Esophagus squamous epithelium (tissue), 5 donors: Measurements from ENCODE around the gene C1QL3. TPM values are rescaled to one million over a fixed set of nuclear protein-coding genes. Genes with fewer than 3 reads are reported as not detected.

Source experiments
- DNase-seq: peaks from one replicate; lab custom pipeline; 2025; lab: John Stamatoyannopoulos, UW
- H3K27ac ChIP-seq, 4 donors: fragments of 200-600 bp; sonication (generic); one replicate each; pipeline ENCODE4 v1.5.1; 2016 to 2019; ENCODE audit warnings: mild to moderate bottlenecking in 1 of 4
- H3K27me3 ChIP-seq, 4 donors: fragments of 200-600 bp; sonication (generic); 1 replicate in 3 of 4; 2 replicates in 1 of 4; pipeline versions ENCODE4 v1.5.1 to v1.6.0; 2017 to 2021; ENCODE audit warnings: antibody characterized with exemption in 1 of 4
- H3K36me3 ChIP-seq, 3 donors: fragments of 200-600 bp; sonication (generic); one replicate each; pipeline ENCODE4 v1.5.1; 2016 to 2019
- H3K4me1 ChIP-seq, 3 donors: fragments of 200-600 bp; sonication (generic); one replicate each; pipeline ENCODE4 v1.5.1; 2017 to 2019
- H3K4me3 ChIP-seq, 4 donors: fragments of 200-600 bp; sonication (generic); 1 replicate in 3 of 4; 2 replicates in 1 of 4; pipeline ENCODE4 v1.5.1; 2016 to 2019; ENCODE audit warnings: mild to moderate bottlenecking in 2 of 4, moderate library complexity in 1 of 4
- H3K9me3 ChIP-seq, 3 donors: fragments of 200-600 bp; sonication (generic); one replicate each; pipeline ENCODE4 v1.5.1; 2016 to 2019
- CTCF ChIP-seq, 6 experiments: fragments of 450-650 bp in 4 of 6; fragments of 200-600 bp in 2 of 6; sonication (generic) in 2 of 6; IDR thresholded peaks; one replicate each; pipeline ENCODE4 v1.5.1; 2016 to 2019; ENCODE audit warnings: antibody characterized with exemption in 6 of 6, mild to moderate bottlenecking in 4 of 6, moderate library complexity in 4 of 6
- POLR2A ChIP-seq, 4 donors: fragments of 450-650 bp; IDR thresholded peaks; one replicate each; pipeline ENCODE4 v1.6.1; 2017; ENCODE audit warnings: antibody characterized with exemption in 4 of 4, mild to moderate bottlenecking in 4 of 4, moderate library complexity in 3 of 4
- WGBS, 2 donors: methylation state at CpG; one replicate each; pipeline ENCODE4 v1.1.5; 2018; 5-methylcytosine and 5-hydroxymethylcytosine counted together
- intact Hi-C: fragments of 100-400 bp; cut with DNase I; formaldehyde crosslinking; loops from one replicate; pipeline ENCODE4 v1.15.0; 2022
- total RNA-seq, 4 donors: library from RNA; depleted of rRNA; stranded (reverse); fragments of >200 nt; gene quantifications; one replicate each; pipeline ENCODE4 v1.1.0, GENCODE V29; 2016
- donor health status: DM: yes; HTN: yes; CAD: no.

The C1QL3 gene
- not detected for total RNA-seq

- Histone ChIP-seq H3K4me1 (peaks cover 6 to 29% (median 22%) of the 10 kb centered on the region in 3 donors), H3K4me3 (peak within 1 kb of the TSS; percentile 35 to 69 (median 48)), H3K36me3 (no peaks in the 10 kb centered on the region), H3K9me3 (no peaks in the 10 kb centered on the region), H3K27me3 (peaks cover 0 to 58% (median 7%) of the 10 kb centered on the region in 4 donors), H3K27ac (no peak within 1 kb of the TSS)
- DNase-seq = no peak
- TF ChIP-seq POLR2A (IDR thresholded peaks at IDR 0.05) = no peak
- TF ChIP-seq CTCF (IDR thresholded peaks at IDR 0.05) = no peak
- intact Hi-C loops = no loop called here
- WGBS, 2 donors = 1 to 3% methylated on average over 12 to 31 of the region's 68 CpGs
Measured at GRCh38 chr10:16521311-16522016, at the start of gene C1QL3. Gene C1QL3, minus strand, starts transcription at chr10:16521879. Its CDS starts 814 bp downstream, at chr10:16521065.

- WGBS, 2 donors = 68 to 75% methylated on average over 4 of the region's 4 CpGs
- TF ChIP-seq CTCF (IDR thresholded peaks at IDR 0.05) (no peak), POLR2A (IDR thresholded peaks at IDR 0.05) (no peak)
Measured at GRCh38 chr10:16570731-16571130, 49.1 kb upstream of the C1QL3 start.

GRCh38 chr10:16566202-16566805 lies 44.6 kb upstream of the C1QL3 start:
- no peak for TF ChIP-seq POLR2A (IDR thresholded peaks at IDR 0.05)
- Histone ChIP-seq H3K4me3 (no peak overlapping the region), H3K36me3 (no peaks in the 10 kb centered on the region), H3K27me3 (no peaks in the 10 kb centered on the region), H3K27ac (no peak overlapping the region), H3K4me1 (no peaks in the 10 kb centered on the region), H3K9me3 (no peaks in the 10 kb centered on the region)
- intact Hi-C loops = no loop called here
- WGBS, 2 donors = 49 to 53% methylated on average over 7 of the region's 7 CpGs
- DNase-seq = no peak

More at GRCh38 chr10:16570731-16571130, 49.1 kb upstream of the C1QL3 start:
- no peaks in the 10 kb centered on the region for H3K27me3 ChIP-seq
- H3K4me1 ChIP-seq = no peaks in the 10 kb centered on the region
- no peak overlapping the region for H3K27ac ChIP-seq
- H3K36me3 ChIP-seq = no peaks in the 10 kb centered on the region
- no peaks in the 10 kb centered on the region for H3K9me3 ChIP-seq
- intact Hi-C loops = no loop called here
- H3K4me3 ChIP-seq = no peak overlapping the region
- DNase-seq = no peak

- H3K36me3 ChIP-seq = no peaks in the 10 kb centered on the region
- no peaks in the 10 kb centered on the region for H3K27me3 ChIP-seq
- no peaks in the 10 kb centered on the region for H3K4me1 ChIP-seq
- H3K4me3 ChIP-seq = no peak overlapping the region
- WGBS, 2 donors = 38 to 53% methylated on average over 3 of the region's 3 CpGs
- no peaks in the 10 kb centered on the region for H3K9me3 ChIP-seq
- DNase-seq = no peak
- intact Hi-C loops = no loop called here
- H3K27ac ChIP-seq = no peak overlapping the region
- TF ChIP-seq CTCF (IDR thresholded peaks at IDR 0.05) (no peak), POLR2A (IDR thresholded peaks at IDR 0.05) (no peak)
Measured at GRCh38 chr10:16565604-16566003, 43.9 kb upstream of the C1QL3 start.

GRCh38 chr10:16562891-16563290 lies 41.2 kb upstream of the C1QL3 start:
- Histone ChIP-seq H3K9me3 (no peaks in the 10 kb centered on the region), H3K4me1 (no peaks in the 10 kb centered on the region), H3K27ac (no peak overlapping the region), H3K27me3 (no peaks in the 10 kb centered on the region), H3K36me3 (no peaks in the 10 kb centered on the region), H3K4me3 (no peak overlapping the region)
- WGBS, 2 donors = 84% methylated on average over 6 of the region's 6 CpGs
- TF ChIP-seq POLR2A (IDR thresholded peaks at IDR 0.05) (no peak), CTCF (IDR thresholded peaks at IDR 0.05) (no peak)
- intact Hi-C loops = no loop called here
- DNase-seq = no peak
